ENCODE data around the gene TST. TPM values are rescaled to one million over a fixed set of nuclear protein-coding genes. Genes with fewer than 3 reads are reported as not detected.

Gene TST
- total RNA-seq, 4 donors from 2014 or later, result 60.8 to 163 (median 82.9) TPM

DNA sequence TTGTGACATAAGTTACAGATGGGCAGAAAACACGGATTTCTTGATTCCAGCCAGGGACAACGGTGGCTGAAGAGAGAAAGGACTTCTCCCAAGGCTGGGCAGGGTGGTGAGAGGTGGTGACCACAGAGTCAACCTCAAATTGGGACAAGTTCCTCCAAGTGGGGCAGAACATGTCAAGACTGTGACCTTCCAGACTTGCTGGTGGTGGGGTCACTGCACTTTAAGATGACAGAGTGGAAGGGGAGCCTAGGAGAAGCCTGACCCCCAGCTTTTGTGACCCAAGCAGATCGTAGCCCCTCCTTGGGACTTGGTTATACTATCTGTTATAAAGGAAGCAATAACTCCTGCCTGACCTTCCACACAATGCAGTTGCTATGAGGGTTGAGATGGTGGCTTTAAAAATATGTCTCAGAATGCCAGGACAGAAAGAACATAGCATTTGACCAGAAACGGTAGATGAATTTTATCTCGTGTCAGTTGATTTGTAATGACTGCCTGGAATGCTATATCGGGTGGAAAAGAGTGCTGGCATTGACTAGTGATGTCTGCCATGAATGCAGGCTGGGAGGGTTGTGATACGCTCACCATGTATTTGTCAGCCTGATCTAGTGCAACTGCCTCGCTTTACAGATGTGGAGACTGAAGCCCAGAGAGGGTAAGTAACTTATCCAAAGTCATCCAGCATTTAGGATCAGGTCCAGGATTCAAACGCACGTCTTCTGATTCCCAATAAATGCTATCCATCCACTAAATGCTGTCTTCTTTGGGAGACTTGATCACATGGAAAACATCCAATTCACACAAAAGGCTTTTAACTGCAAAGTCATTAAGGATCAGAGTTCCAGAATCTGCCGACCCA is 18.3 kb downstream of the TST start:
- H3K9me3 ChIP-seq, result no peaks in the 10 kb centered on the region
- H3K36me3 ChIP-seq, result no peaks in the 10 kb centered on the region
- peaks cover 0 to 23% (median 0%) of the 10 kb centered on the region in 4 donors for H3K27me3 ChIP-seq
- TF ChIP-seq, protein P1, sequence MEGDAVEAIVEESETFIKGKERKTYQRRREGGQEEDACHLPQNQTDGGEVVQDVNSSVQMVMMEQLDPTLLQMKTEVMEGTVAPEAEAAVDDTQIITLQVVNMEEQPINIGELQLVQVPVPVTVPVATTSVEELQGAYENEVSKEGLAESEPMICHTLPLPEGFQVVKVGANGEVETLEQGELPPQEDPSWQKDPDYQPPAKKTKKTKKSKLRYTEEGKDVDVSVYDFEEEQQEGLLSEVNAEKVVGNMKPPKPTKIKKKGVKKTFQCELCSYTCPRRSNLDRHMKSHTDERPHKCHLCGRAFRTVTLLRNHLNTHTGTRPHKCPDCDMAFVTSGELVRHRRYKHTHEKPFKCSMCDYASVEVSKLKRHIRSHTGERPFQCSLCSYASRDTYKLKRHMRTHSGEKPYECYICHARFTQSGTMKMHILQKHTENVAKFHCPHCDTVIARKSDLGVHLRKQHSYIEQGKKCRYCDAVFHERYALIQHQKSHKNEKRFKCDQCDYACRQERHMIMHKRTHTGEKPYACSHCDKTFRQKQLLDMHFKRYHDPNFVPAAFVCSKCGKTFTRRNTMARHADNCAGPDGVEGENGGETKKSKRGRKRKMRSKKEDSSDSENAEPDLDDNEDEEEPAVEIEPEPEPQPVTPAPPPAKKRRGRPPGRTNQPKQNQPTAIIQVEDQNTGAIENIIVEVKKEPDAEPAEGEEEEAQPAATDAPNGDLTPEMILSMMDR (IDR thresholded peaks at IDR 0.05), result no peak
- no peak for TF ChIP-seq POLR2A (IDR thresholded peaks at IDR 0.05)
- H3K27ac ChIP-seq, result no peak overlapping the region
- peaks cover 4 to 18% (median 10%) of the 10 kb centered on the region in 3 donors for H3K4me1 ChIP-seq
- 74 to 80% methylated on average over 11 of the region's 11 CpGs for WGBS, 2 donors
- no peak overlapping the region for H3K4me3 ChIP-seq
- no peak for DNase-seq
- intact Hi-C loops (cut with DNase I), result no loop called here

DNA sequence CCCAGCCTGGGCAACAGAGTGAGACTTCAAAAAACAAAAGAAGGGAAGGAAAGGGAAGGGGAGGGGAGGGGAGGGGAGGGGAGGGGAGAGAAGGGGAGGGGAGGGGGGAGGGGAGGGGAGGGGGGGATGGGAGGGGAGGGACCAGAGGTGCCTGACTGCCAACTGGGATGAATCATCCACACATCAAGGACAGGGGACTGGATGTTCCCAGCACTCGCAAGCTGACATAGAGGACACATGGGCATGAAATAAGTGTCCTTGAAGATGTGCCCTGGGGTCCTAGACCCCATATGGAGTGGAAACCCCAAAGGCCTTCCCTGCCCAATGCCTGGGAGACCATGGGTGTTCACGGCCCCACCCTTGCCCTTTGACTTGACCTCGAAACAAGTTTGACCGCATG is 19.8 kb downstream of the TST start:
- TF ChIP-seq, protein P1 (IDR thresholded peaks at IDR 0.05), result no peak
- no peak for TF ChIP-seq POLR2A (IDR thresholded peaks at IDR 0.05)
- intact Hi-C loops (cut with DNase I), result no loop called here
- Histone ChIP-seq H3K27me3 (peaks cover 0 to 23% (median 0%) of the 10 kb centered on the region in 4 donors), H3K9me3 (no peaks in the 10 kb centered on the region), H3K4me3 (no peak overlapping the region), H3K27ac (peak overlapping the region in 1 of 4 donors; percentile 23), H3K4me1 (peaks cover 4 to 18% (median 10%) of the 10 kb centered on the region in 3 donors), H3K36me3 (no peaks in the 10 kb centered on the region)
- no peak for DNase-seq
- 68 to 89% methylated on average over 4 of the region's 4 CpGs for WGBS, 2 donors

DNA sequence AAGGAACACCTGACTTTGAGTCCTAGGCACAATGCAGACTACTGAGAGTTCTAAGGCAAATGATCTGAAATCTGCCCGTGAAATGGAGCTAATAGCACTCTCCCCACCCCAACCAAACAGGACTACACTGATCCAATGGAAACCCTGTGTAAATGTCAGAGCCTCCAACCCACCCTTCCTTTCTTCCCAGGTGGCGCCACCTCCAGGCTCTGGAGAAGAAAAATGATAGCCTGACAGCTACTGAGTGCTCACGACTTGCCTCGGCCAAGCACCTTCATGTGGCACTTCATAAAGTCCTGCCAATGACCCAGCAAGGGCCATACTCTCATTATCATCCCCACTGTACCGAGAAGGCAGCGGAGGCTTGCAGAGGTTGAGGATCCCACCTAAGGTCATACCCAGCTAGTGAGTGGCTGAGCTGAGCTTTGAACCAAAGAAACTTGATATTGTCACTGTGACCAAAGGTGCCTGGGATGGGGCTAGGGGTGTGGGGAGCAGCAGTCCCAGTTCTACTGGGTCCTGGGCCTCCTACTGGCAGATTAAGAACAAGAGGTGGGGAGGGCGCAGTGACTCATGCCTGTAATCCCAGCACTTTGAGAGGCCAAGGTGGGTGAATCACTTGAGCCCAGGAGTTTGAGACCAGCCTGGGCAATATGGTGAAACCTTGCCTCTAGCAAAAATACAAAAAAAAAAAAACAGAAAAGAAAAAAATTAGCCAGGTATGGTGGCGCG is 20.5 kb downstream of the TST start:
- intact Hi-C loops (cut with DNase I), result no loop called here
- H3K27me3 ChIP-seq, result peaks cover 0 to 25% (median 0%) of the 10 kb centered on the region in 4 donors
- peaks cover 4 to 18% (median 10%) of the 10 kb centered on the region in 3 donors for H3K4me1 ChIP-seq
- DNase-seq, result no peak
- 64 to 89% methylated on average over 4 to 9 of the region's 9 CpGs for WGBS, 2 donors
- H3K27ac ChIP-seq, result peak overlapping the region in 1 of 4 donors; percentile 25
- no peak overlapping the region for H3K4me3 ChIP-seq
- TF ChIP-seq POLR2A (IDR thresholded peaks at IDR 0.05), result no peak
- TF ChIP-seq, protein P1 (IDR thresholded peaks at IDR 0.05), result peak in 1 of 6 experiments; percentile 26
- no peaks in the 10 kb centered on the region for H3K36me3 ChIP-seq
- H3K9me3 ChIP-seq, result no peaks in the 10 kb centered on the region

DNA sequence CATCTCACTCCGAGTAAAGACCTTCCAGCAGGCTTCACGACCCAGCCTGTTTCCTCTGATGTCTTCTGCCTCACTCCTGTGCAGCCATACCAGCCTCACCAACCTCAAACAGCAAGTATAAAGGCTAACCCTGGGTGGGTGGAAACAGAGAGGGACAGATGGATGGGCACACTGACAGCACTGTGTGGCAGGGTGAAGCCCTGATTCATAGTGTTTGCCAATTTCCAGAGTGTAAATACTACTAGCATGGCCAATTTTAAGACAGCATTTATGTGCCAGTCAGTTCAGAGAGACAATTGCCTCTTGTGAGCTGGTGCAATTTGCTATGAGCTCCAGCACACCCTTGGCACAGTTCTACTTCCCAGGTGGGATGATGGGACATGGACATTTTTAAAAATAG is 21.5 kb downstream of the TST start:
- H3K27ac ChIP-seq, result no peak overlapping the region
- no peak for TF ChIP-seq POLR2A (IDR thresholded peaks at IDR 0.05)
- TF ChIP-seq, protein P1 (IDR thresholded peaks at IDR 0.05), result no peak
- intact Hi-C loops (cut with DNase I), result no loop called here
- WGBS, 2 donors, result 88 to 90% methylated on average over 2 of the region's 2 CpGs
- no peak for DNase-seq
- H3K36me3 ChIP-seq, result no peaks in the 10 kb centered on the region
- no peaks in the 10 kb centered on the region for H3K9me3 ChIP-seq
- no peak overlapping the region for H3K4me3 ChIP-seq
- peaks cover 4 to 18% (median 10%) of the 10 kb centered on the region in 3 donors for H3K4me1 ChIP-seq
- H3K27me3 ChIP-seq, result peaks cover 0 to 17% (median 0%) of the 10 kb centered on the region in 4 donors

DNA sequence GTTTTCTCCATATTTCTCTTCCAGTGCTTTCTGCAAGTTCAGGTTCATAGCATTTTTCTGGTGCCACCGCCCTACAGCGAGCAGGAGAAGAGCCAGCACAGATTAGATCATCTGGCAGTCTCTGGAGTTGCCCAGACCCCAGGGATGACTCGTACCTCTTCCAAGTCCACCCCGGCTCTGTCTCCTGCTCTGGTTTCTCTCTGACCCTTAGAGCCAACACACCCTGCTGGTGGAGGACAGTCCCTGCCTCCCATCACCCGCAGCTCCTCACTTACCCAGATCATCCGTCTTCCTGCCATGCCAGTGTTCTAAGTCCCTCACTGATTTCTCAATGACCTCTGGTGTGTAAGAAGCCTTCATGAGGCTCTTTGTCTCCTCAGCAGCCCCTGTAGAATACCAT is 28.0 kb downstream of the TST start:
- Histone ChIP-seq H3K4me3 (no peak overlapping the region), H3K36me3 (no peaks in the 10 kb centered on the region), H3K9me3 (peaks cover 0 to 3% (median under 1%) of the 10 kb centered on the region in 3 donors), H3K27me3 (peaks cover 0 to 58% (median 0%) of the 10 kb centered on the region in 4 donors), H3K27ac (no peak overlapping the region), H3K4me1 (no peaks in the 10 kb centered on the region)
- no peak for TF ChIP-seq POLR2A (IDR thresholded peaks at IDR 0.05)
- TF ChIP-seq, protein P1 (IDR thresholded peaks at IDR 0.05), result no peak
- intact Hi-C loops (cut with DNase I), result no loop called here
- 64 to 69% methylated on average over 5 to 6 of the region's 6 CpGs for WGBS, 2 donors
- DNase-seq, result no peak

All from esophagus squamous epithelium (tissue), 5 donors.